HepG2 (cell line): ENCODE data around the gene DAG1. TPM values are rescaled to one million over a fixed set of nuclear protein-coding genes. Genes with fewer than 3 reads are reported as not detected.

Experiments
- ATAC-seq: fragments of 200-7000 bp; cut with Tn5 transposase; 3 replicates; pipeline ENCODE4 v1.9.1; 2020; ENCODE audit warnings: mild to moderate bottlenecking, moderate library complexity
- BruUV-seq: library from RNA; stranded (reverse); fragments of 400-500 nt; replicated peaks from 2 replicates; lab custom pipeline; 2021; lab: Mats Ljungman, UMichigan
- CTCF ChIA-PET: fragments of 300-600 bp; formaldehyde crosslinking; extraction: SDS; loops from one replicate; lab custom pipeline; 2021; ENCODE audit warnings: low total read pairs, inconsistent platforms, low intra/inter-chr PET ratio; lab: Yijun Ruan, JAX
- POLR2A ChIA-PET: fragments of 350-600 bp; sonication (Branson Sonifier 250); formaldehyde crosslinking; loops from one replicate; lab custom pipeline; 2020; ENCODE audit warnings: antibody characterized with exemption, inconsistent platforms; lab: Yijun Ruan, JAX
- DNase-seq: peaks from one replicate; pipeline ENCODE4 v3.0.0-alpha.2; 2015; ENCODE audit warnings: low spot score
- FAIRE-seq: peaks from 3 replicates; lab custom pipeline; 2011; peaks lifted over from hg19 to GRCh38; lab: Jason Lieb, UNC
- H2AFZ ChIP-seq: one replicate; pipeline ENCODE4 v1.6.1; 2011; ENCODE audit warnings: low read length, inconsistent platforms
- H3K27ac ChIP-seq: fragments of 300-600 bp; 3 replicates; pipeline ENCODE4 v1.8.0; 2011; ENCODE audit warnings: mixed run types, mild to moderate bottlenecking, mixed read lengths, low read length, inconsistent platforms; ENCODE audit not compliant: insufficient read depth; ENCODE audit errors: extremely low read length
- H3K27me3 ChIP-seq, 2 experiments: fragments of 200-600 bp in 1 of 2; 2 replicates in 1 of 2; 3 replicates in 1 of 2; pipeline versions ENCODE4 v1.6.0 to v1.8.0; 2011; ENCODE audit warnings: low read length in 2 of 2, mild to moderate bottlenecking in 2 of 2, moderate library complexity in 2 of 2, inconsistent platforms in 1 of 2; ENCODE audit not compliant: insufficient read depth in 2 of 2, control insufficient read depth in 1 of 2
- H3K36me3 ChIP-seq, 2 experiments: fragments of 200-600 bp in 1 of 2; replicated peaks in 1 of 2; 2 replicates in 1 of 2; 3 replicates in 1 of 2; pipeline versions ENCODE4 v1.5.1 to v1.8.0; 2011; ENCODE audit warnings: low read length in 2 of 2, inconsistent platforms in 1 of 2; ENCODE audit not compliant: insufficient read depth in 2 of 2, control insufficient read depth in 1 of 2
- H3K4me1 ChIP-seq: 2 replicates; pipeline ENCODE4 v1.5.1; 2012; ENCODE audit warnings: low read length, inconsistent platforms; ENCODE audit not compliant: insufficient read depth
- H3K4me2 ChIP-seq: 2 replicates; pipeline ENCODE4 v1.6.0; 2011; ENCODE audit warnings: low read depth, low read length, inconsistent platforms
- H3K4me3 ChIP-seq, 3 experiments: fragments of 200-600 bp in 1 of 3; sonication (generic), shearing (Covaris generic) in 1 of 3; replicated peaks in 1 of 3; 2 replicates each; pipeline ENCODE4 v1.5.1; 2011 to 2016; ENCODE audit warnings: low read length in 3 of 3, inconsistent platforms in 2 of 3, low read depth in 2 of 3, mild to moderate bottlenecking in 2 of 3, control low read depth in 1 of 3, mixed read lengths in 1 of 3; ENCODE audit not compliant: insufficient read depth in 1 of 3
- H3K79me2 ChIP-seq: one replicate; pipeline ENCODE4 v1.6.1; 2011; ENCODE audit warnings: low read length, inconsistent platforms; ENCODE audit not compliant: insufficient read depth
- H3K9ac ChIP-seq: 2 replicates; pipeline ENCODE4 v1.6.0; 2011; ENCODE audit warnings: mild to moderate bottlenecking, low read depth, low read length, inconsistent platforms; ENCODE audit not compliant: insufficient read depth
- H3K9me3 ChIP-seq: 2 replicates; pipeline ENCODE4 v1.5.1; 2012; ENCODE audit warnings: mild to moderate bottlenecking, low read length
- H4K20me1 ChIP-seq: 2 replicates; pipeline ENCODE4 v1.6.0; 2011; ENCODE audit warnings: inconsistent platforms, mild to moderate bottlenecking, low read length, moderate library complexity; ENCODE audit not compliant: insufficient read depth
- GFI1 ChIP-seq: sonication (generic); formaldehyde crosslinking; IDR thresholded peaks from 2 replicates; pipeline ENCODE4 v1.5.0; 2020; ENCODE audit warnings: missing genetic modification reagents, mild to moderate bottlenecking, borderline replicate concordance
- GPN1 ChIP-seq: sonication (generic); formaldehyde crosslinking; IDR thresholded peaks from 2 replicates; pipeline ENCODE4 v1.5.1; 2020; ENCODE audit warnings: missing genetic modification reagents, borderline replicate concordance
- IKZF5 ChIP-seq: IDR thresholded peaks from 2 replicates; pipeline ENCODE4 v1.6.1; 2018; ENCODE audit warnings: missing genetic modification reagents, mild to moderate bottlenecking, missing compliant biosample characterization
- IRX3 ChIP-seq: sonication (generic); formaldehyde crosslinking; IDR thresholded peaks from 2 replicates; pipeline ENCODE4 v1.8.1; 2023; ENCODE audit warnings: mild to moderate bottlenecking, low read depth, missing genetic modification reagents, borderline replicate concordance
- KDM3A ChIP-seq: IDR thresholded peaks from 2 replicates; pipeline ENCODE4 v1.6.1; 2018; ENCODE audit warnings: low read depth, missing compliant biosample characterization
- PPARG ChIP-seq: conservative IDR thresholded peaks from 2 replicates; pipeline ENCODE4 v1.6.1; 2016; ENCODE audit warnings: missing biosample characterization, missing genetic modification reagents
- PRDM15 ChIP-seq: sonication (generic); formaldehyde crosslinking; IDR thresholded peaks from 2 replicates; pipeline ENCODE4 v1.4.0; 2020; ENCODE audit warnings: missing genetic modification reagents
- THAP9 ChIP-seq: sonication (generic); formaldehyde crosslinking; IDR thresholded peaks from 2 replicates; pipeline ENCODE4; 2020; ENCODE audit warnings: missing genetic modification reagents, mild to moderate bottlenecking, borderline replicate concordance
- ZNF547 ChIP-seq: sonication (generic); formaldehyde crosslinking; IDR thresholded peaks from 2 replicates; pipeline ENCODE4 v1.5.1; 2020; ENCODE audit warnings: mild to moderate bottlenecking, missing genetic modification reagents
- ZNF550 ChIP-seq: sonication (generic); formaldehyde crosslinking; IDR thresholded peaks from 2 replicates; pipeline ENCODE4 v1.4.0; 2020; ENCODE audit warnings: mild to moderate bottlenecking, missing genetic modification reagents, borderline replicate concordance
- ZNF615 ChIP-seq: sonication (generic); formaldehyde crosslinking; IDR thresholded peaks from 2 replicates; pipeline ENCODE4 v1.5.0; 2020; ENCODE audit warnings: mild to moderate bottlenecking, missing genetic modification reagents, borderline replicate concordance
- ZNF75D ChIP-seq: sonication (generic); formaldehyde crosslinking; IDR thresholded peaks from 2 replicates; pipeline ENCODE4 v1.8.1; 2023; ENCODE audit warnings: missing genetic modification reagents, mild to moderate bottlenecking, borderline replicate concordance
- WGBS: methylation state at CpG from one replicate; pipeline ENCODE4 v1.1.6; 2017; ENCODE audit warnings: low lambda C conversion rate; 5-methylcytosine and 5-hydroxymethylcytosine counted together
- in situ Hi-C: cut with HindIII; loops from 2 replicates; pipeline ENCODE4 v1.10.0; 2017; ENCODE audit warnings: low pct_unique_long_range_greater_than_20kb; ENCODE audit not compliant: extremely low pct_ligation_motif_present
- intact Hi-C: fragments of 100-400 bp; cut with micrococcal nuclease; formaldehyde crosslinking; loops from one replicate; pipeline ENCODE4 v1.10.0; 2022; ENCODE audit not compliant: unreplicated experiment
- polyA plus RNA-seq, 8 experiments: library from polyadenylated mRNA; depleted of rRNA in 3 of 8; stranded (reverse) in 7 of 8; unstranded in 1 of 8; fragments of >200 nt; fragmentation: Illumina TruSeq in 4 of 8; extraction: Trizol in 4 of 8; gene quantifications; 2 replicates each; pipeline versions ENCODE4 v1.2.1 to v1.2.3, GENCODE V29; 2011 to 2016; ENCODE audit warnings: low read depth in 4 of 8, missing spikeins in 1 of 8, mixed read lengths in 1 of 8; ENCODE audit not compliant: insufficient read depth in 1 of 8
- total RNA-seq, 5 experiments: library from RNA; depleted of rRNA; stranded (reverse); fragments of >200 nt; fragmentation: Illumina TruSeq; extraction: Trizol; gene quantifications; 2 replicates each; pipeline ENCODE4 v1.2.3, GENCODE V29; 2016; ENCODE audit warnings: low read depth in 1 of 5

Gene DAG1
- total and polyA plus RNA-seq, 2 of the 13 experiments (the other 11 are each of a cell fraction or from before 2014, with no cell fraction given), result 47.3 to 50.4 TPM

- Histone ChIP-seq H3K4me3 (peak overlapping the region; percentile 67 to 87 (median 75); a peak in 5 of 6 replicates), H3K36me3 (no peaks in the 10 kb centered on the region), H2AFZ (no peak overlapping the region), H3K9me3 (no peaks in the 10 kb centered on the region), H3K9ac (peak overlapping the region; percentile 51), H3K27ac (no peak overlapping the region), H4K20me1 (no peaks in the 10 kb centered on the region), H3K4me2 (peak overlapping the region; percentile 81), H3K27me3 (no peaks in the 10 kb centered on the region; a peak in 1 of 5 replicates), H3K4me1 (peaks cover 48% of the 10 kb centered on the region), H3K79me2 (peaks cover 3% of the 10 kb centered on the region)
- intact Hi-C loops (no loop called here), in situ Hi-C loops (no loop called here)
- BruUV-seq, result no TSS peak
- ChIA-PET CTCF (interaction anchor here (1.0 kb wide), 1 partner anchor 15 kb away, joined by 3 read pairs; no protein-coding TSS in a partner anchor), POLR2A (interaction anchor here (0.5 to 5.9 kb wide), 8 partner anchors 14 to 548 kb away, joined by 3 to 53 read pairs (median 4); partner anchors contain the start of genes RHOA and WDR6)
- peak; percentile 58 for ATAC-seq
- DNase-seq, result no peak
- WGBS, result 2% methylated on average over 8 of the region's 66 CpGs
- no peak for FAIRE-seq
- TF ChIP-seq THAP9 (CRISPR knock-in tag), result no peak
- TF ChIP-seq IKZF5 (CRISPR knock-in tag), result no peak
- TF ChIP-seq ZNF547 (CRISPR knock-in tag), result no peak
- no peak for TF ChIP-seq ZNF615 (CRISPR knock-in tag)
- TF ChIP-seq IRX3 (CRISPR knock-in tag), result no peak; the same call in 1 of the 2 replicates
- TF ChIP-seq PRDM15 (CRISPR knock-in tag), result peak; percentile 45; the same call in 1 of the 2 replicates
- TF ChIP-seq GFI1 (CRISPR knock-in tag), result peak; percentile 34; the same call in 1 of the 2 replicates
- TF ChIP-seq GPN1 (CRISPR knock-in tag), result no peak
- no peak for TF ChIP-seq ZNF550 (CRISPR knock-in tag)
- no peak for TF ChIP-seq PPARG
- no peak for TF ChIP-seq ZNF75D
- TF ChIP-seq KDM3A, result no peak
Observed at GRCh38 chr3:49554633-49555265, 84.7 kb downstream of the DAG1 start.
